Endodermal cell (in vitro differentiated cells): ENCODE measurements around the gene TECTA. TPM values are rescaled to one million over a fixed set of nuclear protein-coding genes. Genes with fewer than 3 reads are reported as not detected.

Experiments
- DNase-seq: peaks from one replicate; pipeline ENCODE4 v3.0.0-alpha.2; 2017
- H3K27ac ChIP-seq: 2 replicates; pipeline ENCODE4 v1.5.1; 2013; ENCODE audit warnings: mild to moderate bottlenecking, low read depth, low read length, moderate library complexity
- H3K27me3 ChIP-seq: 2 replicates; pipeline ENCODE4 v1.6.1; 2013; ENCODE audit warnings: mild to moderate bottlenecking, low read length, moderate library complexity; ENCODE audit not compliant: insufficient read depth, control insufficient read depth, poor library complexity, severe bottlenecking
- H3K36me3 ChIP-seq: 2 replicates; pipeline ENCODE4 v1.7.0; 2013; ENCODE audit warnings: mild to moderate bottlenecking, low read length, moderate library complexity; ENCODE audit not compliant: control insufficient read depth, insufficient read depth
- H3K4me1 ChIP-seq: one replicate; pipeline ENCODE4 v1.7.0; 2013; ENCODE audit warnings: low read length; ENCODE audit not compliant: control insufficient read depth, insufficient read depth
- H3K4me3 ChIP-seq: 2 replicates; pipeline ENCODE4 v1.5.1; 2013; ENCODE audit warnings: mild to moderate bottlenecking, low read length, moderate library complexity
- H3K9ac ChIP-seq: 2 replicates; pipeline ENCODE4 v1.6.1; 2013; ENCODE audit warnings: mild to moderate bottlenecking, low read length, moderate library complexity; ENCODE audit not compliant: poor library complexity, severe bottlenecking; ENCODE audit errors: extremely low read depth
- H3K9me3 ChIP-seq: 2 replicates; pipeline ENCODE4 v1.6.1; 2013; ENCODE audit warnings: mild to moderate bottlenecking, low read length, moderate library complexity; ENCODE audit not compliant: control insufficient read depth
- H3K27ac Mint-ChIP-seq: 2 replicates; pipeline ENCODE4 v1.8.0; 2020; ENCODE audit warnings: mixed read lengths
- H3K27me3 Mint-ChIP-seq: 2 replicates; pipeline ENCODE4 v1.8.0; 2021; ENCODE audit warnings: mild to moderate bottlenecking, mixed read lengths; ENCODE audit not compliant: insufficient read depth
- H3K36me3 Mint-ChIP-seq: 2 replicates; pipeline ENCODE4 v1.8.0; 2020; ENCODE audit warnings: low read depth, mixed read lengths
- H3K4me1 Mint-ChIP-seq: 2 replicates; pipeline ENCODE4 v1.8.0; 2020; ENCODE audit warnings: mixed read lengths
- H3K4me3 Mint-ChIP-seq: 2 replicates; pipeline ENCODE4 v1.8.0; 2020; ENCODE audit warnings: mild to moderate bottlenecking, moderate library complexity, mixed read lengths
- H3K9me3 Mint-ChIP-seq: 2 replicates; pipeline ENCODE4 v1.8.0; 2020; ENCODE audit warnings: mild to moderate bottlenecking, mixed read lengths
- WGBS, 2 experiments: methylation state at CpG; one replicate each; pipeline versions ENCODE4 v1.1.5 to v1.1.7; 2013; ENCODE audit warnings: missing lambda C conversion rate in 2 of 2, mixed read lengths in 1 of 2; ENCODE audit not compliant: insufficient coverage in 1 of 2, insufficient read length in 1 of 2; 5-methylcytosine and 5-hydroxymethylcytosine counted together
- total RNA-seq, 2 donors: library from RNA; stranded (reverse); fragmentation: NEBNext Ultra II Directional in 1 of 2; extraction: Animal tissue kit (Norgen Biotek cat#: 25700) in 1 of 2; gene quantifications; 2 replicates in 1 of 2; 3 replicates in 1 of 2; pipeline ENCODE4 v1.2.1, GENCODE V29; 2021
- TF ChIP-seq, protein P1 (sequence below): fragments of 200-600 bp; sonication (generic); conservative IDR thresholded peaks from 2 replicates; pipeline ENCODE4 v1.5.0; 2021; ENCODE audit warnings: antibody characterized with exemption, mild to moderate bottlenecking

The TECTA gene
- total RNA-seq, 2 donors from 2014 or later: 1.4 to 2.2 TPM

DNA sequence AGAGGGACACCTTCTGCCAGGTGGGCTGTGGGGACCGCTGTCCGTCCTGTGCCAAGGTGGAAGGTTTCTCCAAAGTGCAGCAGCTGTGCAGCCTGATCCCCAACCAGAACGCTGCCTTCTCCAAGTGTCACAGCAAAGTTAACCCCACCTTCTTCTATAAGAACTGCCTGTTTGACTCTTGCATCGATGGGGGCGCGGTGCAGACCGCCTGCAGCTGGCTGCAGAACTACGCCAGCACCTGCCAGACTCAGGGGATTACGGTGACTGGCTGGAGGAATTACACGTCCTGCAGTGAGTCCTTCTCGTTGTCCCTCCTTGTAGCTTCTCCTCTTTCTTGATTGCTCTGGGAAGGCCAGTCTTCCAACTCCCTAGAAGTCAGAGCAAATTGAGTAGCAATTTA lies 44.8 kb downstream of the TECTA start:
- Mint-ChIP-seq H3K9me3 (no peaks in the 10 kb centered on the region), H3K27ac (no peak overlapping the region), H3K27me3 (no peaks in the 10 kb centered on the region), H3K36me3 (no peaks in the 10 kb centered on the region), H3K4me1 (peaks cover 5% of the 10 kb centered on the region), H3K4me3 (no peak overlapping the region)
- WGBS, 2 experiments: 92 to 95% methylated on average over 7 to 11 of the region's 11 CpGs
- Histone ChIP-seq H3K9ac (no peak overlapping the region), H3K4me1 (peaks cover 2% of the 10 kb centered on the region), H3K27ac (no peak overlapping the region), H3K9me3 (no peaks in the 10 kb centered on the region), H3K4me3 (no peak overlapping the region), H3K27me3 (no peaks in the 10 kb centered on the region), H3K36me3 (no peaks in the 10 kb centered on the region)
- DNase-seq: peak; percentile 22
- TF ChIP-seq, protein P1, sequence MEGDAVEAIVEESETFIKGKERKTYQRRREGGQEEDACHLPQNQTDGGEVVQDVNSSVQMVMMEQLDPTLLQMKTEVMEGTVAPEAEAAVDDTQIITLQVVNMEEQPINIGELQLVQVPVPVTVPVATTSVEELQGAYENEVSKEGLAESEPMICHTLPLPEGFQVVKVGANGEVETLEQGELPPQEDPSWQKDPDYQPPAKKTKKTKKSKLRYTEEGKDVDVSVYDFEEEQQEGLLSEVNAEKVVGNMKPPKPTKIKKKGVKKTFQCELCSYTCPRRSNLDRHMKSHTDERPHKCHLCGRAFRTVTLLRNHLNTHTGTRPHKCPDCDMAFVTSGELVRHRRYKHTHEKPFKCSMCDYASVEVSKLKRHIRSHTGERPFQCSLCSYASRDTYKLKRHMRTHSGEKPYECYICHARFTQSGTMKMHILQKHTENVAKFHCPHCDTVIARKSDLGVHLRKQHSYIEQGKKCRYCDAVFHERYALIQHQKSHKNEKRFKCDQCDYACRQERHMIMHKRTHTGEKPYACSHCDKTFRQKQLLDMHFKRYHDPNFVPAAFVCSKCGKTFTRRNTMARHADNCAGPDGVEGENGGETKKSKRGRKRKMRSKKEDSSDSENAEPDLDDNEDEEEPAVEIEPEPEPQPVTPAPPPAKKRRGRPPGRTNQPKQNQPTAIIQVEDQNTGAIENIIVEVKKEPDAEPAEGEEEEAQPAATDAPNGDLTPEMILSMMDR: no peak

DNA sequence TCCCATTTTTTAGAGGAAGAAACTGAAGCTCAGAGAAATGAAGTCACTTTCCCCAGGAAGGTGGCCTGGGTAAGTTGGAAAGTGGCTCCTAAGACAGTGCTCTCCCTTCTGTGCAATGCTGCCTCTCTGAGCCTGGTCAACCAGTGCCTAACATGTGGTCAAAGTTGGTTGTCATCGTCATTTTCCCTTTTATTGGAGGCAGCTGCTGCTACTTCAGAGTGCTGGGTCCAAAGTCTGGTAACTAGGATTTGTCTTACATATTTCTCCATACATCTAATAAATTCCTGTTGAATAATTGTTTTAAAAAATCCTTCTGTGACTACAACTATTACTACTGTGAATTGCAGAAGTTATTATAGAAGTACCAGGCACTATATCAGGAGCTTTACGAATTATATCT lies 48.1 kb downstream of the TECTA start:
- Histone ChIP-seq H3K4me3 (no peak overlapping the region), H3K9ac (no peak overlapping the region), H3K36me3 (no peaks in the 10 kb centered on the region), H3K4me1 (peaks cover 2% of the 10 kb centered on the region), H3K27me3 (no peaks in the 10 kb centered on the region), H3K9me3 (no peaks in the 10 kb centered on the region), H3K27ac (no peak overlapping the region)
- no peaks in the 10 kb centered on the region for H3K36me3 Mint-ChIP-seq
- WGBS, 2 experiments: 94 to 100% methylated on average over 1 of the region's 2 CpGs
- DNase-seq: no peak
- H3K9me3 Mint-ChIP-seq: no peaks in the 10 kb centered on the region
- peaks cover 7% of the 10 kb centered on the region for H3K27me3 Mint-ChIP-seq
- H3K4me3 Mint-ChIP-seq: no peak overlapping the region
- H3K27ac Mint-ChIP-seq: no peak overlapping the region
- TF ChIP-seq, protein P1: no peak
- H3K4me1 Mint-ChIP-seq: peaks cover 8% of the 10 kb centered on the region

DNA sequence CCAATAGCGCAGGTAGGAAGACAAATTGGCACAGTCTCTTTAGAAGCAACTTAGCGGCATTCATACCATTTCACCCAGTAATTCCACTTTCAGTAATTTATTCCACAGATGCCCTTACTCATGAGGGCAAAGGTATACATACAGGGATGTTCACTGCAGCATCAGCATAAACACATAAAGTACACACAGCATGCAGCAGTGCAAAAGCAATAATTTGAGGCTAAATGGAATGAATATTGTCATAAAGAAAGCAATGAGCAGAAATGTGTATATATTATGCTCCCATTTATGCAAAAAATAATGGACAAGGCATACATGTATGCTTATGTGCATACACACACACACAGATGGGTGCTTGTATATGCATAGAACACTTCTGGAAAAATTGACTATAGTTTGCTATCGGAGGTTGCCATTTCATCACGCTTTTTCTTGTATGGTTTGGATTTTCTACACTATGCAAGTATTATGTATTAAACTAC lies 50.2 kb downstream of the TECTA start:
- TF ChIP-seq, protein P1: no peak

More for the DNA sequence above, 50.2 kb downstream of the TECTA start:
- Histone ChIP-seq H3K27ac (no peak overlapping the region), H3K4me1 (no peaks in the 10 kb centered on the region), H3K27me3 (no peaks in the 10 kb centered on the region), H3K36me3 (no peaks in the 10 kb centered on the region), H3K9me3 (no peaks in the 10 kb centered on the region), H3K9ac (no peak overlapping the region), H3K4me3 (no peak overlapping the region)
- Mint-ChIP-seq H3K9me3 (no peaks in the 10 kb centered on the region), H3K4me3 (no peak overlapping the region), H3K27me3 (peaks cover 7% of the 10 kb centered on the region), H3K27ac (no peak overlapping the region), H3K36me3 (no peaks in the 10 kb centered on the region), H3K4me1 (peaks cover 6% of the 10 kb centered on the region)
- 91% methylated on average over 3 of the region's 4 CpGs; no CpG with 5 or more reads in 1 of the 2 experiments for WGBS, 2 experiments
- DNase-seq: no peak
